ENCODE results near the gene SLC39A3. TPM values are rescaled to one million over a fixed set of nuclear protein-coding genes. Genes with fewer than 3 reads are reported as not detected.

SLC39A3 gene
- total and polyA plus RNA-seq, 2 of the 8 experiments (the other 6 are each of a cell fraction or from before 2014, with no cell fraction given): 33.0 to 52.9 TPM

GRCh38 chr19:2761309-2761677 lies 21.5 kb upstream of the SLC39A3 start:
- DNase-seq (ENCODE audit: low read depth in 1 of 2, low spot score in 2 of 2): no peak
- H3K79me1 ChIP-seq (ENCODE audit: low read depth, low read length): no peaks in the 10 kb centered on the region
- H3K79me2 ChIP-seq (ENCODE audit: control insufficient read depth in 1 of 2, insufficient read depth in 2 of 2, low read length in 2 of 2): no peaks in the 10 kb centered on the region
- no peaks in the 10 kb centered on the region for H3K9me3 ChIP-seq (ENCODE audit: insufficient read depth in 2 of 2, low read depth in 1 of 2, low read length in 1 of 2)
- H3K4me2 ChIP-seq (ENCODE audit: insufficient read depth in 1 of 2, low read depth in 2 of 2, low read length in 2 of 2): no peak overlapping the region
- no peaks in the 10 kb centered on the region for H3K27me3 ChIP-seq (replicated peaks in 1 of 4; ENCODE audit: control insufficient read depth in 3 of 4, extremely low read depth in 1 of 4, insufficient read depth in 3 of 4, low read length in 3 of 4)
- H2BK20ac ChIP-seq (ENCODE audit: low read length): no peak overlapping the region
- no peak overlapping the region for H2BK5ac ChIP-seq (ENCODE audit: low read depth, low read length)
- no peak overlapping the region for H3K56ac ChIP-seq (replicated peaks; ENCODE audit: insufficient read length, low read depth, low read length)
- no peak overlapping the region for H2AK5ac ChIP-seq (ENCODE audit: low read depth, low read length)
- H3K14ac ChIP-seq (ENCODE audit: insufficient read length): no peak overlapping the region
- H3K36me3 ChIP-seq (ENCODE audit: control insufficient read depth in 2 of 4, insufficient read depth in 4 of 4, low read length in 3 of 4): peaks cover 22 to 70% (median 43%) of the 10 kb centered on the region in 4 experiments; a peak in 7 of 8 replicates
- H2AFZ ChIP-seq (ENCODE audit: low read length): no peak overlapping the region
- H4K91ac ChIP-seq (replicated peaks; ENCODE audit: insufficient read length, low read length): no peak overlapping the region
- 86% methylated on average over 10 of the region's 16 CpGs; no CpG with 5 or more reads in 1 of the 2 experiments for WGBS, 2 experiments (ENCODE audit: extremely low coverage in 1 of 2, insufficient coverage in 1 of 2, insufficient read length in 1 of 2, insufficient replicate concordance in 2 of 2, low coverage in 1 of 2, low lambda C conversion rate in 2 of 2, missing lambda C conversion rate in 1 of 2)
- no peak overlapping the region for H3K4ac ChIP-seq (replicated peaks; ENCODE audit: insufficient read length, low read depth, low read length)
- H2BK12ac ChIP-seq (ENCODE audit: low read depth, low read length): no peak overlapping the region
- ChIA-PET CTCF (ENCODE audit: partially characterized antibody) (no interaction called here), POLR2A (ENCODE audit: partially characterized antibody) (no interaction called here)
- FAIRE-seq: no peak
- TF ChIP-seq BCL11A (IDR thresholded peaks at IDR 0.05; ENCODE audit: low read depth in 2 of 2, low read length in 2 of 2): no peak
- TF ChIP-seq TAF7 (optimal IDR thresholded peaks at IDR 0.05; ENCODE audit: borderline replicate concordance, low read depth, low read length): no peak
- TF ChIP-seq KDM1A (IDR thresholded peaks at IDR 0.05; ENCODE audit: borderline replicate concordance, low read length): no peak
- TF ChIP-seq ATF3 (IDR thresholded peaks at IDR 0.05; ENCODE audit: insufficient read depth, low read depth, low read length): no peak
- TF ChIP-seq SAP30 (IDR thresholded peaks at IDR 0.05; ENCODE audit: insufficient read depth, insufficient replicate concordance, low read length): no peak
- TF ChIP-seq TBP (IDR thresholded peaks at IDR 0.05; ENCODE audit: low read depth, low read length): no peak
- no peak for TF ChIP-seq POU5F1 (IDR thresholded peaks at IDR 0.05; ENCODE audit: low read depth, low read length)
- H3K23ac ChIP-seq (ENCODE audit: insufficient read length): no peak overlapping the region
- no peak overlapping the region for H3K27ac ChIP-seq (ENCODE audit: low read depth, low read length)
- no peak overlapping the region for H3K18ac ChIP-seq (ENCODE audit: extremely low read depth, low read length)
- no peak overlapping the region for H2BK120ac ChIP-seq (replicated peaks; ENCODE audit: low read depth, low read length)
- peaks cover 4 to 10% of the 10 kb centered on the region in 2 experiments for H4K20me1 ChIP-seq (replicated peaks in 1 of 2; ENCODE audit: control insufficient read depth in 1 of 2, insufficient read depth in 2 of 2, low read length in 2 of 2)
- H4K8ac ChIP-seq (ENCODE audit: extremely low read depth, insufficient read depth, low read length): no peak overlapping the region
- no peak overlapping the region for H4K5ac ChIP-seq (ENCODE audit: insufficient read length, low read depth, low read length)
- H3K4me3 ChIP-seq (ENCODE audit: extremely low read depth in 1 of 4, insufficient read depth in 2 of 4, low read depth in 3 of 4, low read length in 4 of 4): no peak overlapping the region
- no peak overlapping the region for H3K9ac ChIP-seq (replicated peaks in 1 of 4; ENCODE audit: extremely low read depth in 1 of 4, low read depth in 3 of 4, low read length in 3 of 4)
- no peaks in the 10 kb centered on the region for H3K23me2 ChIP-seq (ENCODE audit: low read depth, low read length)
- H3K4me1 ChIP-seq (replicated peaks in 1 of 4; ENCODE audit: control insufficient read depth in 3 of 4, insufficient read depth in 4 of 4, low read length in 3 of 4): no peaks in the 10 kb centered on the region
- no peak overlapping the region for H2BK15ac ChIP-seq (ENCODE audit: low read length)

All from H1 (cell line).